Measurements from ENCODE around the gene PRAC1.

Gene PRAC1

DNA sequence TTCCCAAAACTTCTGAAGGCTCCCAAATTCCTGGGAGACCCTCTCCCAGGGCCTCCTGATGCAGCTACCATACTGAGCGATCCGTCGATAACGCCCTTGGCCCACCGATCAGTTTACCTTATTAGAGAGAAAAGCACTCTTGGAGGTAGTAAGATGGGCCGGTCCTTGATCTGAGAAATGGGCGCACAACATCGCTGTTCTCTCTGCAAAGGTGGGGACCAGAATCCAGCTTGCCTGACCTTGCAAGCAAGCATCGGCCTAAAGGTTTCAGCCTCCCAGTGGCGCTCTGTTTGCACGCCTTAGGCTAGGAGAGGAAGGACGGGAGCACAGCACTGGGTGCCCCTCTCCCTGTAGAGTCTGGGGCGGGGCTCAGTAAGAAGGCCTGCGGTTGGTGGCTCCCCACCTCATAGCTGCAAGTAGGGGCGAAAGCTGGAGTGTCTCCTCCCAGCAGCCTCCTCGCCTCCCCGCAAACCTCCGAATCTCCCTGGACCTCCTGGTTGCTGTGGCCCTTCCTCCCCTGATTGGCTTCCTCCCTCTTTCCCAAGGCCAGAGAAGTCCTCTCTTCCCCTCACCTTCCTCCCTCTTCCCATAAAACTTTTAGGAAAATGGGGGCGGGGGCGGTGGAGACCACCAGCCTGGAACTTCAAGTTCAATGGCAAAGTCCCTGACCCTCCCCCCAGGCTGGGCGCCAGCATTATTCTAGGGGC, at the start of gene PRAC1:
PRAC1 (minus strand) TSS at position 318 of the 707 bp plus-strand sequence; CDS start at position 192, 126 bp downstream.
- DNase-seq (ENCODE audit: low read depth) = no peak

DNA sequence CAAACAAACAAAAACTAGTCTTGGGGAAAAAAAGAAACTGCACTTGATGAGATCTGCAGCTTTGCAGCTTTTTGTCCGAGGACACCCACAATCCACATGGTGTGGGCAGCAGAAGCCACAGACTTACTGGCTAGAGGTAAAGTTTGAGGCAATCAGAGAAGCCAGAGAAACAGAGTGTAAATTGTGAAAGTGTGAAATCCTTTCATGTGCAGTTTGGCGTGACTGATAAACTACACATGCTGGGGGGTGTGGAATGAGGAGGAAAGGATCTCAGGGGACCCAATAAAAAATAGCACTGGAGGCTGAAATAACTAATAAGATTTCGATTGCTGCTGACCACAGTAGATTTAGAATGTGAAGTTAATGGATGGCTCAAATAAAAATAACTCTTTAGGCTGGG, 48.6 kb upstream of the PRAC1 start:
- no peak for DNase-seq (ENCODE audit: low read depth)

- DNase-seq (ENCODE audit: low read depth) = no peak
These were observed 46.8 kb upstream of the PRAC1 start for GRCh38 chr17:48769009-48769675.

DNA sequence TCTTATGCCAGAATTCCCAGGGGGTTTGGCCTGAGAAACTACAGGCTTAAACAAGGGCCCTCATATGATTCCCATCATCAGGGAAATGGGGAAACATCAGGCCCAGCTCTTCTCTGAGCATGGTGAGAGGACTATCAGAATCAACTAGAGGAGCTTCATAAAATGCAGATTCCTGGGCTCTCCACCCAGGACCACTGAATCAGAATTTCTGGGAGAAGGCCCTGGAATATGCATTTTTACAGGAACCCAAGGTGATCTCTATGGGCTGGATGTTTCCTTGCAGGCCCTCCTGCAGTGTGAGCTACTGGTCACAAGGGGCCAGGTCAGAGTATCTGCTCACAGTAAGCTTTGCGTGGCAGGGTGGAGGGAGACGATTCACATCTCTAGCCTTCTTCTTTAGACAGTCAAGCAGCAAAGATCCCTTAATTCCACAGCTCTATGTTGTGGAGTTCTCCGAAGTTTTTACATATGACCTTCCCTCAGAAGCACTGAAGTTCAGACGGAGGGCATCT, 45.0 kb upstream of the PRAC1 start:
- no peak for DNase-seq (ENCODE audit: low read depth)

DNA sequence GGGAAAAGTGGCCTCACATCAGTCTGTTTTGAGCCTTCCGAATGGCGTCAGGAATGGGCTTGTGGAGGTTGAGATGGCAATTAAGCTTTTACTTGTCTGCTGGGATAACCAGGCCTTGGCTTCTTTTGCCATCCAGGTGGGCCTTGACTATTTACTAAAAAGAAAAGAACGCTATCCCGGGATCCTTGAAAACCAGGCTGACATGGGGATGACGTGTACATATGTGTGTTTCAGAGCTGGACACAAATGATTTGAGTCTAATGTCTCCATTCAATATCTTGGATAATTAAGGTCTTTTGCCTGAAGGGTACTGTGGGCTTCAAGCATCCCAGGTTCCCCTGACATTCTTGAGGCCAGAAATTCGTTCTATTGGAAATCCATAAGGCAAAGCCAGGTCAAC, 38.8 kb upstream of the PRAC1 start:
- no peak for DNase-seq (ENCODE audit: low read depth)

DNA sequence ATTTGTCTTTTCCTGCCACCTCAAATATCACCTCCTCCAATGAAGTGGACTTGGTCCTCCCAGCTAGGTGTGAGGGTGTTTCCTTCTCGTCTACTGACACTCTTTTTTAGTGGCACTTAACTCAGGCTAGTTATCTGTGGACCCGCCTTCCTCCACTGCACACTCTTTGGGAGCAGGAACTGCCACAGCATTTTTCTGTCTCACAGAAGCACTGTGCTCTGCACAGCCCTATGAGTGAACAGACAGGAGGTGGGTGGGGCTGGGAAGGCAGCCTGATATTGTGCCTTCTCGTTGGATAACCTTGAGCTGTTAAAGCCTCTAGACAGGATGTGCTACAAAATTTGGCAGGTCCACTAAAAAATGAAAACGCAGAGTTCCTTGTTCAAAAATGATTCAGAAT, 38.1 kb upstream of the PRAC1 start:
- no peak for DNase-seq (ENCODE audit: low read depth)

- no peak for DNase-seq (ENCODE audit: low read depth)
These were observed 37.0 kb upstream of the PRAC1 start for GRCh38 chr17:48759288-48759687.

DNA sequence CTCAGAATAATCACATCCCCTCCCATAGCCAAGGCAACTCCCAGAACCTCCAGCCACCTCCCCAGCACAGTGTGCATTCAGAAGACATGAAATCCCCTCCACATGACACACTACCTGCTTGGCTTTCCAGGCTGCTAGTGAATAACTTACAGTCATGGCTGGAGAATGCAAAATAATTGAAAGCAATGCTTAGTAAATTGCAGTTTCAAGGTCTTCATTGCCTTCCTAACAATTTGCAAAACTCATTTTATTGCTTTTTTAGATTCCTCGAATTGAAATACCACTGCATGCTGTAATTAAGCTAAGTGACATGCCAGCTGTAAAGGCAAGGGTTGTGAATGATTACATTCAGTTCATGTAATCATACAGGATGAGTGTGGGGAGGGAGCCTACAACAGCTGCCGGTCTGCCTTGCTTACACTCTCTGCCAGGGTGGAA, 35.2 kb upstream of the PRAC1 start:
- no peak for DNase-seq (ENCODE audit: low read depth)

DNA sequence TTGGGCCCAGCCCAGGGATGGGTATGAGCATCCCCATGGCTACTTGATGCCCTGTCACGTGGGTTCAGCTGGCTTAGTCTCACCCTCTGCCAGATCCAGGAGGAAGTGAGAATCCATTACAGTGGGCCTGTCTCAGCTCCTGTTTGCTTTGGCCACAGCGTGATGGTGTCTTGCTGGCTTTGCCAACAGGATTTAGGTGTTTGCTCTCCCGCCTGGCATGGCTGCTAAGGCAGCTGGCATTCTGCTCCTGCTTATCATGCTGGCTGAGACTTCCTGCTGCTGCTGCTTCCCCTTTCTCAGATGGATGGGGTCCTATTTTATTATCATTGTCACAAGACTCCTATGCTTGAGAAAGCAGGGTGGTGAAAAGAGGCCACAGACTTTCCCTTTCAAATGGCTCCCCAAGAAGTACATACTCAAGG, 34.5 kb upstream of the PRAC1 start:
- no peak for DNase-seq (ENCODE audit: low read depth)

GRCh38 chr17:48755356-48755755, 33.0 kb upstream of the PRAC1 start:
- no peak for DNase-seq (ENCODE audit: low read depth)

DNA sequence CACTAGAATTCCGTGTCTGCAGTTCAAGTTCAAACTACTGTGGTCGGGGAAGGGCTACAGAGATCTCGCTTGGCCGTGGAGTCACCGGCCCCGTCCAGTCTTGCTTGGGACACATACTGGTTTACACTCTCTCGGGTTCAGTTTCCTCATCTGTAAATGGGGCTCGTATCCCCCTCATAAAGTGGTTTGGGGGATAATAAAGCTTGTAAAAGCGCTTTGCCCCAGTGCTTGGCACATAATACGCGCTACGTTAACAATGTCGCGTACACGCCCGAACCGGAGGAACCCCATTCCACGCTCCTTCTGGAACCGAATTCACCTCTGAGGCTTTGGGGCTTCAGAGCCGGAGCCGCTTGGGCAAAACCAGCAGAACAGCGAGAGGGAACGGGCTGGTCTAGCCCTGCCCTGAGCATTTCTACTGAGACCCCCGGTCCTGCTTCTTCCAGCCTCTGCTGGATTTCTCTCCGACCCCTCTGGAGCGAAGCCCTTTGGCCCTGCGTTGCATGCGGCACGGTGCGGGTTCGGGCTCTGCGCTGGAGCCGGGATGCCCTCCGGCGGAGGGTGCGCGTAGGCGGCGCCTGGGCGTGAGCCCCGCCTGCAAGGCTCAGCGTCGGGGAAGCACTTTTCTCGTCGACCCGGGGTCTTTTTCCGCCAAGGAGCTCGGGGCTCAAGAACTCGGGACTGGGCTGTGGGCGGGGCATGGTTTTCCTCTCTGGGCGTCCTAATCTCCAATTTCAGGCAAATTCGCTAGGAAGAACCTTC, 32.4 kb upstream of the PRAC1 start:
- no peak for DNase-seq (ENCODE audit: low read depth)

DNA sequence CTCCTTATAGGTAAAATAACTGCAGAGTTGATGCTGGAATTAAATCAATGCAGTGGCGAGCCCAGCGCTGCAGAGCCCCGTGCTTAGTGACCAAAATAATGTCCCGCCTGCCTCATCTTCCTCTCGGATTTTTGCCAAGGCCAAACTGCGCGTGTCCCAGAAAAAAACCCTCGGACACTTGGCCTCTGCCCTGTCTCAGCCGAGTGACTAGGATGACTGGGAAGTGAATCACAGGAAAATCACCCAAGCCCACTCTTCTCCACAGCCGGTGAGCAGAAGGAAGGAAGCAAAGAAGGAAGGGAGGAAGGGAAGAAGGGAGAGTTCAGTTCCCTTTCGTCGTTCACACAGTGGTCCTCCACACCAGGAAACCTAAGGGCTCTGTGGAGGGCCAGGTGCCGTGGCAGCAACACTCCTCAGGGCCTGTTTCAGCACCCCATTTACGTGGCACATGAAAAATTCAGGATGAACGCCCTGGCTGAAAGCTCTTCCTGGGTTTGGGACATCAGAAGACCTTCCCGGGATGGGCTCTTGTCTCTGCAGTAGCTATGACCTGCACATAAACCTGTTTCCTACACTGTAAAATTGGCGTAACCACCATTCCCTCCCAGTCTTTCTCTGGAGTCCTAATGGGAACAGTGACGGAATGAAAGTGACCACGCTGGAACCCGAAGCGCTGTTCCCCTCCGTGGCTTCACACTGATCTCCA, 31.6 kb upstream of the PRAC1 start:
- no peak for DNase-seq (ENCODE audit: low read depth)

- DNase-seq (ENCODE audit: low read depth) = no peak
These were observed 30.3 kb upstream of the PRAC1 start for GRCh38 chr17:48752399-48753288.

DNA sequence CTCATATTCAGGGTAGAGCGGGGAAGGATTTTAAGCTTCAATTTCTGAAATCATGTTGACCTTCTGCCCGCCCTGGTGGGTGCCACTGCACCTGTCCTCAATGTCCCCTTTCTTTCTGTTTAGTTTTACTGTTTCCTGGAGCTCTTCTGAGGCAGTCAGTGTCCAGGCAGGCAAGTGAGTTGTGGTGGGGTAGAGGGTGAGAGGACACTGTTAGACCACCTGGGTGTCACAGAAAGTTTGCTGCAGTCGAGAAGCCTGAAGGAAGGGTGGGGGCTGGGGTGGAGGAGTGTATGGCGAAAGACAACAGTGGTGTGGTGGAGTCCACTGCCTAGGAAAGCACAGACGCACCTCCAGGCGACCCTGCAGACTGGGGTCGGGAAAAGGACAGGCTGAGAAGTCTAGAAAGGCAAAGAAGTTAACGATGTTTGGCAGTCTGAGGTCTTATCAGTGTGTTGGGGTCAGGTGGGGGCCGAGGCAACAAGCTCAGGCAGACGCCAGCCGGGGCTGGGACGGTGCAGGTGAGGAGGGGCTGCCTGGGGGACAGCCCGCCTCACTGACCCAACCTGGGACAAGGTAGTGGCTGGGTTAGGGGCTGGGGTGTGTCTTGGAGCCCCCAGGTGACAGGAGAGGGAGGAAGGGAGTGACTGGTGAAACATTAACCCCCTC, 29.5 kb upstream of the PRAC1 start:
- DNase-seq (ENCODE audit: low read depth) = no peak

DNA sequence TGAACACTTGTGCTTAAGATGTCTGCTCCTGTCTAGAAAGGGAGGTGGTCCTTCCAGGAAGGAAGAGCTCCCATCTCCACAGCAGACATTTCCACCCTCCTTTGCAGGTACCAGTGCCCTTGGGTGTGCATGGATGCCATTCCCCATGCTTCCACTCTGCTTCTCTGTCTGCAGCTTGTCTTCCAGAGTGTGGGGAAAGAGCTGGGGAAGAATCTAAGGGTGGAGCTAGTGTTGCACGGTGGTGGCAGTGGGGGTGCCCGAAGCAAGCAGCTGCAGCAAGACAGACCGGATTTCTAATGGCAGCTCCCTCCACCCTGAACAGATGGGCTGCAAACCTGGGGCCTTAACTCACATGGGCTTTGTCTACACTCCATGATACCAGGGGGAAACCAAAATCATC, 28.9 kb upstream of the PRAC1 start:
- DNase-seq (ENCODE audit: low read depth) = no peak

GRCh38 chr17:48749621-48750553, 27.6 kb upstream of the PRAC1 start:
- DNase-seq (ENCODE audit: low read depth) = no peak

- no peak for DNase-seq (ENCODE audit: low read depth)
These were observed 26.6 kb upstream of the PRAC1 start for GRCh38 chr17:48748718-48749566.
